ENCODE measurements around the gene PADI1.

PADI1 gene

GRCh38 chr1:17204546-17205440 is at the start of gene PADI1:
PADI1 (plus strand) TSS chr1:17205128; CDS start chr1:17205218, 90 bp downstream.
- DNase-seq (ENCODE audit: low read depth in 2 of 2) = no peak

- no peak for DNase-seq (ENCODE audit: low read depth in 2 of 2)
Measured at GRCh38 chr1:17155257-17155920, 49.5 kb upstream of the PADI1 start.

- DNase-seq (ENCODE audit: low read depth in 2 of 2) = no peak
Measured at GRCh38 chr1:17156108-17156507, 48.8 kb upstream of the PADI1 start.

- DNase-seq (ENCODE audit: low read depth in 2 of 2) = no peak
Measured at GRCh38 chr1:17158961-17159360, 46.0 kb upstream of the PADI1 start.

- no peak for DNase-seq (ENCODE audit: low read depth in 2 of 2)
Measured at GRCh38 chr1:17161137-17161740, 43.7 kb upstream of the PADI1 start.

GRCh38 chr1:17161926-17162800 is 42.8 kb upstream of the PADI1 start:
- no peak for DNase-seq (ENCODE audit: low read depth in 2 of 2)

- no peak for DNase-seq (ENCODE audit: low read depth in 2 of 2)
Measured at GRCh38 chr1:17162941-17163340, 42.0 kb upstream of the PADI1 start.

- DNase-seq (ENCODE audit: low read depth in 2 of 2) = no peak
Measured at GRCh38 chr1:17163371-17163770, 41.6 kb upstream of the PADI1 start.

- no peak for DNase-seq (ENCODE audit: low read depth in 2 of 2)
Measured at GRCh38 chr1:17163789-17164666, 40.9 kb upstream of the PADI1 start.

- no peak for DNase-seq (ENCODE audit: low read depth in 2 of 2)
Measured at GRCh38 chr1:17165823-17166222, 39.1 kb upstream of the PADI1 start.

- DNase-seq (ENCODE audit: low read depth in 2 of 2) = no peak
Measured at GRCh38 chr1:17167041-17167785, 37.7 kb upstream of the PADI1 start.

- no peak for DNase-seq (ENCODE audit: low read depth in 2 of 2)
Measured at GRCh38 chr1:17167786-17168090, 37.2 kb upstream of the PADI1 start.

- DNase-seq (ENCODE audit: low read depth in 2 of 2) = no peak
Measured at GRCh38 chr1:17168091-17168876, 36.6 kb upstream of the PADI1 start.

GRCh38 chr1:17170571-17170970 is 34.4 kb upstream of the PADI1 start:
- DNase-seq (ENCODE audit: low read depth in 2 of 2) = no peak

GRCh38 chr1:17173217-17173616 is 31.7 kb upstream of the PADI1 start:
- DNase-seq (ENCODE audit: low read depth in 2 of 2) = no peak

- DNase-seq (ENCODE audit: low read depth in 2 of 2) = no peak
Measured at GRCh38 chr1:17176306-17177061, 28.4 kb upstream of the PADI1 start.

GRCh38 chr1:17177651-17178050 is 27.3 kb upstream of the PADI1 start:
- no peak for DNase-seq (ENCODE audit: low read depth in 2 of 2)

GRCh38 chr1:17181781-17182464 is 23.0 kb upstream of the PADI1 start:
- DNase-seq (ENCODE audit: low read depth in 2 of 2) = no peak
